Caco-2 (cell line): ENCODE data around the gene DGKB. TPM values are rescaled to one million over a fixed set of nuclear protein-coding genes. Genes with fewer than 3 reads are reported as not detected.

ENCODE experiments used
- BruUV-seq: library from RNA; stranded (reverse); fragments of 400-500 nt; replicated peaks from 2 replicates; lab custom pipeline; 2021; lab: Mats Ljungman, UMichigan
- CTCF ChIA-PET: fragments of 300-600 bp; sonication (Branson Sonifier 250); formaldehyde crosslinking; loops from one replicate; lab custom pipeline; 2022; ENCODE audit warnings: antibody characterized with exemption; lab: Charles Lee
- POLR2A ChIA-PET: fragments of 300-600 bp; sonication (Branson Sonifier 250); formaldehyde crosslinking; loops from one replicate; lab custom pipeline; 2022; ENCODE audit warnings: antibody characterized with exemption; lab: Charles Lee
- DNase-seq, 2 experiments: peaks; one replicate each; pipeline versions ENCODE4 v3.0.0 to v3.0.0-alpha.2; 2020 to 2022
- H3K27me3 ChIP-seq: replicated peaks from 2 replicates; pipeline ENCODE4 v1.6.0; 2011; ENCODE audit warnings: low read length; ENCODE audit not compliant: control insufficient read depth, insufficient read depth
- H3K36me3 ChIP-seq: 2 replicates; pipeline ENCODE4 v1.5.1; 2011; ENCODE audit warnings: low read length; ENCODE audit not compliant: control insufficient read depth, insufficient read depth
- H3K4me1 ChIP-seq: fragments of 250-450 bp; sonication (Bioruptor Pico); 2 replicates; pipeline ENCODE4 v1.5.1; 2020; ENCODE audit warnings: mild to moderate bottlenecking
- H3K4me3 ChIP-seq: 2 replicates; pipeline ENCODE4 v1.5.1; 2011; ENCODE audit warnings: low read depth, mild to moderate bottlenecking, control low read depth, low read length
- H3K9me3 ChIP-seq: fragments of 250-450 bp; sonication (Bioruptor Pico); 2 replicates; pipeline ENCODE4 v1.5.1; 2020; ENCODE audit warnings: mild to moderate bottlenecking, moderate library complexity
- H3K27ac Mint-ChIP-seq: one replicate; pipeline ENCODE4 v1.8.0; 2022; ENCODE audit warnings: mixed read lengths; ENCODE audit not compliant: unreplicated experiment
- H3K27me3 Mint-ChIP-seq: one replicate; pipeline ENCODE4 v1.8.0; 2022; ENCODE audit warnings: mixed read lengths; ENCODE audit not compliant: insufficient read depth, unreplicated experiment
- H3K36me3 Mint-ChIP-seq: one replicate; pipeline ENCODE4 v1.8.0; 2022; ENCODE audit warnings: mild to moderate bottlenecking, mixed read lengths; ENCODE audit not compliant: insufficient read depth, unreplicated experiment
- H3K4me1 Mint-ChIP-seq: one replicate; pipeline ENCODE4 v1.8.0; 2022; ENCODE audit warnings: low read depth, mixed read lengths; ENCODE audit not compliant: unreplicated experiment
- H3K4me3 Mint-ChIP-seq: one replicate; pipeline ENCODE4 v1.8.0; 2022; ENCODE audit warnings: mild to moderate bottlenecking, moderate library complexity, mixed read lengths; ENCODE audit not compliant: unreplicated experiment
- H3K9me3 Mint-ChIP-seq: one replicate; pipeline ENCODE4 v1.8.0; 2022; ENCODE audit warnings: mixed read lengths; ENCODE audit not compliant: unreplicated experiment
- intact Hi-C: fragments of 100-400 bp; cut with micrococcal nuclease; formaldehyde crosslinking; loops from one replicate; pipeline ENCODE4 v1.10.0; 2022; ENCODE audit not compliant: unreplicated experiment
- total RNA-seq: library from RNA; stranded (reverse); gene quantifications from 2 replicates; pipeline ENCODE4 v1.2.3, GENCODE V29; 2022
- TF ChIP-seq, protein P1 (sequence below), 2 experiments: fragments of 200-600 bp in 1 of 2; IDR thresholded peaks; 1 replicate in 1 of 2; 2 replicates in 1 of 2; pipeline versions ENCODE4 v1.5.1 to v1.8.0; 2011 to 2022; ENCODE audit warnings: antibody characterized with exemption in 1 of 2, control low read depth in 1 of 2, inconsistent platforms in 1 of 2, low read depth in 1 of 2, low read length in 1 of 2, mild to moderate bottlenecking in 1 of 2, moderate library complexity in 1 of 2; ENCODE audit not compliant: insufficient read depth in 1 of 2, severe bottlenecking in 1 of 2, unreplicated experiment in 1 of 2

Gene DGKB
- total RNA-seq, 1 experiment from 2014 or later, result 0.39 TPM

DNA sequence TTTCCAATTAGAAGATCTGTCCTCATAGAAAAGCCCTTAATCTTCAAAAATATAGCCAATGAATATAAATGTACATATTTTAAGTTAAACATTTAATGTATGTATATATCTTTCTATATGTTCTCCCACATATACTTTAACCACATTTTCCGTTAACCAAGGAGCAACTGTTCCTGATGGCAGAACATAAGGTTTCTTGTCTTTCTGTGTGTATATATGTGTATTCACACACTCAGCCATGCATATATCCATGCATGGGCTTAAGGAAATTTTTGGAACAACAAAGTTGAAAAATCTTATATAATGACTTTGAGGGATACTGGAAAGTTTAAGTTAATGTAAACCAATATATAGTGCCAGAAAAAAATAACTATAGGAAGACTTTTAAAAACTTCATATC is 274.0 kb downstream of the DGKB start:
- TF ChIP-seq, protein P1, sequence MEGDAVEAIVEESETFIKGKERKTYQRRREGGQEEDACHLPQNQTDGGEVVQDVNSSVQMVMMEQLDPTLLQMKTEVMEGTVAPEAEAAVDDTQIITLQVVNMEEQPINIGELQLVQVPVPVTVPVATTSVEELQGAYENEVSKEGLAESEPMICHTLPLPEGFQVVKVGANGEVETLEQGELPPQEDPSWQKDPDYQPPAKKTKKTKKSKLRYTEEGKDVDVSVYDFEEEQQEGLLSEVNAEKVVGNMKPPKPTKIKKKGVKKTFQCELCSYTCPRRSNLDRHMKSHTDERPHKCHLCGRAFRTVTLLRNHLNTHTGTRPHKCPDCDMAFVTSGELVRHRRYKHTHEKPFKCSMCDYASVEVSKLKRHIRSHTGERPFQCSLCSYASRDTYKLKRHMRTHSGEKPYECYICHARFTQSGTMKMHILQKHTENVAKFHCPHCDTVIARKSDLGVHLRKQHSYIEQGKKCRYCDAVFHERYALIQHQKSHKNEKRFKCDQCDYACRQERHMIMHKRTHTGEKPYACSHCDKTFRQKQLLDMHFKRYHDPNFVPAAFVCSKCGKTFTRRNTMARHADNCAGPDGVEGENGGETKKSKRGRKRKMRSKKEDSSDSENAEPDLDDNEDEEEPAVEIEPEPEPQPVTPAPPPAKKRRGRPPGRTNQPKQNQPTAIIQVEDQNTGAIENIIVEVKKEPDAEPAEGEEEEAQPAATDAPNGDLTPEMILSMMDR (IDR thresholded peaks at IDR 0.05; ENCODE audit: insufficient read depth in 1 of 2, low read depth in 1 of 2, low read length in 1 of 2, severe bottlenecking in 1 of 2, unreplicated experiment in 1 of 2), result no peak
- no peaks in the 10 kb centered on the region for H3K9me3 ChIP-seq
- CTCF ChIA-PET, result no interaction called here

DNA sequence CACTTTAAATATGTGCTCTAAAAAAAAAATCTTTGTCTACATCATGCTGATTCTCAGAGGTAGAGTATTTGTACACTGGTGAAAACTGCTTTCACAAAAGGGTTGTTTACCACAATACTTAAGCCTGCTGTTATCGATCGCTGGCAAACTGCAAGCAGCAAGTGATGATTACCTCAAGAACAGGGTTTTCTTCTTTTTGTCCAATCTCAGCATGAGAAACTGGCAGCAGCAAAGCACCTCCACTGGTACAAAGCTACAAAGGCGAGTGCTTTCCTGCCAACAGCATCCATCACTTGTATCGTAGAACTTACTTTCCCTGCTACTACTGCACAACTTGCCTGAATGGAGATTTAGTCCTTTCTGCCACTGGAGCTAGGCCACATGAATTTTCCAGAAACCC is 276.5 kb downstream of the DGKB start:
- Mint-ChIP-seq H3K27me3 (no peaks in the 10 kb centered on the region), H3K27ac (no peak overlapping the region), H3K36me3 (no peaks in the 10 kb centered on the region), H3K9me3 (no peaks in the 10 kb centered on the region), H3K4me3 (no peak overlapping the region), H3K4me1 (no peaks in the 10 kb centered on the region)
- no peaks in the 10 kb centered on the region for H3K9me3 ChIP-seq
- intact Hi-C loops, result no loop called here
- H3K4me1 ChIP-seq, result no peaks in the 10 kb centered on the region
- DNase-seq, result no peak
- H3K4me3 ChIP-seq, result no peak overlapping the region
- ChIA-PET POLR2A (no interaction called here), CTCF (no interaction called here)
- no TSS peak for BruUV-seq
- TF ChIP-seq, protein P1 (IDR thresholded peaks at IDR 0.05; ENCODE audit: insufficient read depth in 1 of 2, low read depth in 1 of 2, low read length in 1 of 2, severe bottlenecking in 1 of 2, unreplicated experiment in 1 of 2), result no peak
- H3K36me3 ChIP-seq, result no peaks in the 10 kb centered on the region
- H3K27me3 ChIP-seq, result no peaks in the 10 kb centered on the region

More for the DNA sequence above, 274.0 kb downstream of the DGKB start:
- no peak overlapping the region for H3K4me3 ChIP-seq
- intact Hi-C loops, result no loop called here
- Mint-ChIP-seq H3K27ac (no peak overlapping the region), H3K27me3 (no peaks in the 10 kb centered on the region), H3K4me1 (no peaks in the 10 kb centered on the region), H3K36me3 (no peaks in the 10 kb centered on the region), H3K9me3 (no peaks in the 10 kb centered on the region), H3K4me3 (no peak overlapping the region)
- no peaks in the 10 kb centered on the region for H3K36me3 ChIP-seq
- H3K27me3 ChIP-seq, result no peaks in the 10 kb centered on the region
- DNase-seq, result no peak
- BruUV-seq, result no TSS peak
- no peaks in the 10 kb centered on the region for H3K4me1 ChIP-seq
- POLR2A ChIA-PET, result no interaction called here

DNA sequence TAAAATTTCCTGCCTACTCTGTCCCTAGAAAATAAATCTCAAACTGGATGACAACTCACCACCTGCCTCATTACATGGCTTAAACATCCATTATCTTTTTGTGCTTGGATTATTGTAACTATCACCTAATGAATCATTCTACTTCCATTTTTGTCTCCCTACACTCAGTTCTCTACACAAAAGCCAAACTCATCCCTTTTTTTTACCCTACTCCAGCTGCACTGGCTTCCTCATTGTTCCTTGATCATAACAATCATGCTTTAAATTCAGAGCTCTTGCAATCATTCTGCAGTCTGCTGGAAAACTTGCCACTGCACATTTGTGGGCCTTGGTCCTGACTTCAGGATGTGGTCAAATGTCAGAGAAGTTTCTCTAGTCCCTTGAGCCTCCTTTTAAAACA is 280.0 kb downstream of the DGKB start:
- no peak for DNase-seq
- H3K4me1 Mint-ChIP-seq, result no peaks in the 10 kb centered on the region
- H3K4me3 Mint-ChIP-seq, result no peak overlapping the region
- BruUV-seq, result no TSS peak
- CTCF ChIA-PET, result no interaction called here
- Histone ChIP-seq H3K9me3 (no peaks in the 10 kb centered on the region), H3K4me1 (no peaks in the 10 kb centered on the region), H3K4me3 (no peak overlapping the region), H3K36me3 (no peaks in the 10 kb centered on the region), H3K27me3 (no peaks in the 10 kb centered on the region)
- TF ChIP-seq, protein P1 (IDR thresholded peaks at IDR 0.05; ENCODE audit: insufficient read depth in 1 of 2, low read depth in 1 of 2, low read length in 1 of 2, severe bottlenecking in 1 of 2, unreplicated experiment in 1 of 2), result no peak
- intact Hi-C loops, result no loop called here
- H3K27ac Mint-ChIP-seq, result no peak overlapping the region
- POLR2A ChIA-PET, result no interaction called here
- H3K27me3 Mint-ChIP-seq, result no peaks in the 10 kb centered on the region
- H3K36me3 Mint-ChIP-seq, result no peaks in the 10 kb centered on the region
- no peaks in the 10 kb centered on the region for H3K9me3 Mint-ChIP-seq
